ENCODE measurements around the gene VPS13D. TPM values are rescaled to one million over a fixed set of nuclear protein-coding genes. Genes with fewer than 3 reads are reported as not detected.

The VPS13D gene
- total RNA-seq, 1 experiment from 2014 or later, result 36.5 TPM

- Mint-ChIP-seq H3K36me3 (ENCODE audit: insufficient read depth, unreplicated experiment) (peaks cover 27% of the 10 kb centered on the region), H3K4me3 (ENCODE audit: unreplicated experiment) (no peak overlapping the region), H3K9me3 (ENCODE audit: unreplicated experiment) (no peaks in the 10 kb centered on the region), H3K4me1 (ENCODE audit: insufficient read depth, unreplicated experiment) (no peaks in the 10 kb centered on the region), H3K27ac (ENCODE audit: low read depth, unreplicated experiment) (no peak overlapping the region), H3K27me3 (ENCODE audit: insufficient read depth, unreplicated experiment) (no peaks in the 10 kb centered on the region)
- ChIA-PET POLR2A (interaction anchor here (0.6 kb wide), 1 partner anchor 14 kb away, joined by 3 read pairs; no protein-coding TSS in a partner anchor), CTCF (no interaction called here)
- intact Hi-C loops (cut with micrococcal nuclease), result no loop called here
- TF ChIP-seq, protein P1, sequence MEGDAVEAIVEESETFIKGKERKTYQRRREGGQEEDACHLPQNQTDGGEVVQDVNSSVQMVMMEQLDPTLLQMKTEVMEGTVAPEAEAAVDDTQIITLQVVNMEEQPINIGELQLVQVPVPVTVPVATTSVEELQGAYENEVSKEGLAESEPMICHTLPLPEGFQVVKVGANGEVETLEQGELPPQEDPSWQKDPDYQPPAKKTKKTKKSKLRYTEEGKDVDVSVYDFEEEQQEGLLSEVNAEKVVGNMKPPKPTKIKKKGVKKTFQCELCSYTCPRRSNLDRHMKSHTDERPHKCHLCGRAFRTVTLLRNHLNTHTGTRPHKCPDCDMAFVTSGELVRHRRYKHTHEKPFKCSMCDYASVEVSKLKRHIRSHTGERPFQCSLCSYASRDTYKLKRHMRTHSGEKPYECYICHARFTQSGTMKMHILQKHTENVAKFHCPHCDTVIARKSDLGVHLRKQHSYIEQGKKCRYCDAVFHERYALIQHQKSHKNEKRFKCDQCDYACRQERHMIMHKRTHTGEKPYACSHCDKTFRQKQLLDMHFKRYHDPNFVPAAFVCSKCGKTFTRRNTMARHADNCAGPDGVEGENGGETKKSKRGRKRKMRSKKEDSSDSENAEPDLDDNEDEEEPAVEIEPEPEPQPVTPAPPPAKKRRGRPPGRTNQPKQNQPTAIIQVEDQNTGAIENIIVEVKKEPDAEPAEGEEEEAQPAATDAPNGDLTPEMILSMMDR (IDR thresholded peaks at IDR 0.05; ENCODE audit: unreplicated experiment), result no peak
- no peak for DNase-seq (ENCODE audit: unreplicated experiment)
- BruUV-seq (replicated peaks), result no TSS peak
Observed at GRCh38 chr1:12398479-12398878, 168.6 kb downstream of the VPS13D start.

GRCh38 chr1:12400027-12400693 lies 170.3 kb downstream of the VPS13D start:
- Mint-ChIP-seq H3K9me3 (ENCODE audit: unreplicated experiment) (no peaks in the 10 kb centered on the region), H3K36me3 (ENCODE audit: insufficient read depth, unreplicated experiment) (peaks cover 41% of the 10 kb centered on the region), H3K27ac (ENCODE audit: low read depth, unreplicated experiment) (no peak overlapping the region), H3K27me3 (ENCODE audit: insufficient read depth, unreplicated experiment) (no peaks in the 10 kb centered on the region), H3K4me1 (ENCODE audit: insufficient read depth, unreplicated experiment) (no peaks in the 10 kb centered on the region), H3K4me3 (ENCODE audit: unreplicated experiment) (no peak overlapping the region)
- ChIA-PET CTCF (interaction anchor here (0.7 to 0.9 kb wide), 2 partner anchors 15 to 1456 kb away, joined by 3 read pairs; no protein-coding TSS in a partner anchor), POLR2A (interaction anchor here (1.8 kb wide), 1 partner anchor 12 kb away, joined by 3 read pairs; no protein-coding TSS in a partner anchor)
- no TSS peak for BruUV-seq (replicated peaks)
- DNase-seq (ENCODE audit: unreplicated experiment), result no peak
- intact Hi-C loops (cut with micrococcal nuclease), result no loop called here
- TF ChIP-seq, protein P1 (IDR thresholded peaks at IDR 0.05; ENCODE audit: unreplicated experiment), result no peak

DNA sequence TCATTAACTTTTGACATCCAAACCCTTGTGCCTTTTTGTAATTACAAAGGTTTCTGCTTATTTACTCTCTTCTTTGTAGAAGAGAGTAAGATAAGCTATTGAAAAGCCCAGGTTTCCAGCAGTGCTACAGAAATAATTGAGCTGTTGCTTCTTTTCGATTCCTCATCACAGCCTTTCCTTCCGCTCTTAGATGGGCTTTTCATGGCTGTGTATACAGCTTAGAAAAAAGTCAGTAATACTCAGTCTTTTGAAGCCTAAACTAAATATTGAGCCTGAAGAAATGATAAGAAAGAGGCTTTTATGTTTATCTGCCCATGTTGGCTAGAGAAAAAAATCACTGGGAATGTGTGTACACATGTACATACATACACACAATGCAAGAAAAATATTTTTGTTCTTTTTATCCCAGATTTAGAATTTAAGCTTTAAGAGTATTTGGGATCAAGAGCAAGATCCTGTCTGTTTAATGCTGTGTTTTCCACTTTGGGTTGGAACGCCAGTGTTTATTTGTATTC lies 172.4 kb downstream of the VPS13D start:
- BruUV-seq (replicated peaks), result no TSS peak
- Mint-ChIP-seq H3K4me1 (ENCODE audit: insufficient read depth, unreplicated experiment) (no peaks in the 10 kb centered on the region), H3K9me3 (ENCODE audit: unreplicated experiment) (no peaks in the 10 kb centered on the region), H3K36me3 (ENCODE audit: insufficient read depth, unreplicated experiment) (peaks cover 45% of the 10 kb centered on the region), H3K27me3 (ENCODE audit: insufficient read depth, unreplicated experiment) (no peaks in the 10 kb centered on the region), H3K27ac (ENCODE audit: low read depth, unreplicated experiment) (no peak overlapping the region), H3K4me3 (ENCODE audit: unreplicated experiment) (no peak overlapping the region)
- TF ChIP-seq, protein P1 (IDR thresholded peaks at IDR 0.05; ENCODE audit: unreplicated experiment), result no peak
- no peak for DNase-seq (ENCODE audit: unreplicated experiment)
- POLR2A ChIA-PET, result interaction anchor here (0.9 kb wide), 1 partner anchor 35 kb away, joined by 3 read pairs; no protein-coding TSS in a partner anchor
- intact Hi-C loops (cut with micrococcal nuclease), result no loop called here
- CTCF ChIA-PET, result interaction anchor here (0.6 to 0.7 kb wide), 2 partner anchors 107 to 183 kb away, joined by 3 read pairs; no protein-coding TSS in a partner anchor

- CTCF ChIA-PET, result interaction anchor here (0.6 kb wide), 1 partner anchor 107 kb away, joined by 3 read pairs; no protein-coding TSS in a partner anchor
- no peaks in the 10 kb centered on the region for H3K9me3 Mint-ChIP-seq (ENCODE audit: unreplicated experiment)
- intact Hi-C loops (cut with micrococcal nuclease), result no loop called here
Observed at GRCh38 chr1:12402842-12403241, 173.0 kb downstream of the VPS13D start.

More at GRCh38 chr1:12402842-12403241, 173.0 kb downstream of the VPS13D start:
- Mint-ChIP-seq H3K27me3 (ENCODE audit: insufficient read depth, unreplicated experiment) (no peaks in the 10 kb centered on the region), H3K4me3 (ENCODE audit: unreplicated experiment) (no peak overlapping the region), H3K27ac (ENCODE audit: low read depth, unreplicated experiment) (no peak overlapping the region), H3K36me3 (ENCODE audit: insufficient read depth, unreplicated experiment) (peaks cover 43% of the 10 kb centered on the region), H3K4me1 (ENCODE audit: insufficient read depth, unreplicated experiment) (no peaks in the 10 kb centered on the region)
- DNase-seq (ENCODE audit: unreplicated experiment), result no peak
- POLR2A ChIA-PET, result no interaction called here
- BruUV-seq (replicated peaks), result no TSS peak
- TF ChIP-seq, protein P1 (IDR thresholded peaks at IDR 0.05; ENCODE audit: unreplicated experiment), result no peak

Measured in MCF 10A (cell line).